Caco-2 (cell line): ENCODE measurements around the gene PLA2G2C. TPM values are rescaled to one million over a fixed set of nuclear protein-coding genes. Genes with fewer than 3 reads are reported as not detected.

Experiments used
- BruUV-seq: library from RNA; stranded (reverse); fragments of 400-500 nt; replicated peaks from 2 replicates; lab custom pipeline; 2021; lab: Mats Ljungman, UMichigan
- CTCF ChIA-PET: fragments of 300-600 bp; sonication (Branson Sonifier 250); formaldehyde crosslinking; loops from one replicate; lab custom pipeline; 2022; ENCODE audit warnings: antibody characterized with exemption; lab: Charles Lee
- POLR2A ChIA-PET: fragments of 300-600 bp; sonication (Branson Sonifier 250); formaldehyde crosslinking; loops from one replicate; lab custom pipeline; 2022; ENCODE audit warnings: antibody characterized with exemption; lab: Charles Lee
- DNase-seq, 2 experiments: peaks; one replicate each; pipeline versions ENCODE4 v3.0.0 to v3.0.0-alpha.2; 2020 to 2022
- H3K27me3 ChIP-seq: replicated peaks from 2 replicates; pipeline ENCODE4 v1.6.0; 2011; ENCODE audit warnings: low read length; ENCODE audit not compliant: control insufficient read depth, insufficient read depth
- H3K36me3 ChIP-seq: 2 replicates; pipeline ENCODE4 v1.5.1; 2011; ENCODE audit warnings: low read length; ENCODE audit not compliant: control insufficient read depth, insufficient read depth
- H3K4me1 ChIP-seq: fragments of 250-450 bp; sonication (Bioruptor Pico); 2 replicates; pipeline ENCODE4 v1.5.1; 2020; ENCODE audit warnings: mild to moderate bottlenecking
- H3K4me3 ChIP-seq: 2 replicates; pipeline ENCODE4 v1.5.1; 2011; ENCODE audit warnings: low read depth, mild to moderate bottlenecking, control low read depth, low read length
- H3K9me3 ChIP-seq: fragments of 250-450 bp; sonication (Bioruptor Pico); 2 replicates; pipeline ENCODE4 v1.5.1; 2020; ENCODE audit warnings: mild to moderate bottlenecking, moderate library complexity
- H3K27ac Mint-ChIP-seq: one replicate; pipeline ENCODE4 v1.8.0; 2022; ENCODE audit warnings: mixed read lengths; ENCODE audit not compliant: unreplicated experiment
- H3K27me3 Mint-ChIP-seq: one replicate; pipeline ENCODE4 v1.8.0; 2022; ENCODE audit warnings: mixed read lengths; ENCODE audit not compliant: insufficient read depth, unreplicated experiment
- H3K36me3 Mint-ChIP-seq: one replicate; pipeline ENCODE4 v1.8.0; 2022; ENCODE audit warnings: mild to moderate bottlenecking, mixed read lengths; ENCODE audit not compliant: insufficient read depth, unreplicated experiment
- H3K4me1 Mint-ChIP-seq: one replicate; pipeline ENCODE4 v1.8.0; 2022; ENCODE audit warnings: low read depth, mixed read lengths; ENCODE audit not compliant: unreplicated experiment
- H3K4me3 Mint-ChIP-seq: one replicate; pipeline ENCODE4 v1.8.0; 2022; ENCODE audit warnings: mild to moderate bottlenecking, moderate library complexity, mixed read lengths; ENCODE audit not compliant: unreplicated experiment
- H3K9me3 Mint-ChIP-seq: one replicate; pipeline ENCODE4 v1.8.0; 2022; ENCODE audit warnings: mixed read lengths; ENCODE audit not compliant: unreplicated experiment
- CTCF ChIP-seq, 2 experiments: fragments of 200-600 bp in 1 of 2; IDR thresholded peaks; 1 replicate in 1 of 2; 2 replicates in 1 of 2; pipeline versions ENCODE4 v1.5.1 to v1.8.0; 2011 to 2022; ENCODE audit warnings: antibody characterized with exemption in 1 of 2, control low read depth in 1 of 2, inconsistent platforms in 1 of 2, low read depth in 1 of 2, low read length in 1 of 2, mild to moderate bottlenecking in 1 of 2, moderate library complexity in 1 of 2; ENCODE audit not compliant: insufficient read depth in 1 of 2, severe bottlenecking in 1 of 2, unreplicated experiment in 1 of 2
- intact Hi-C: fragments of 100-400 bp; cut with micrococcal nuclease; formaldehyde crosslinking; loops from one replicate; pipeline ENCODE4 v1.10.0; 2022; ENCODE audit not compliant: unreplicated experiment
- total RNA-seq: library from RNA; stranded (reverse); gene quantifications from 2 replicates; pipeline ENCODE4 v1.2.3, GENCODE V29; 2022

PLA2G2C gene
- total RNA-seq, 1 experiment from 2014 or later = not detected

GRCh38 chr1:20200966-20201365 lies 14.6 kb upstream of the PLA2G2C start:
- no peaks in the 10 kb centered on the region for H3K27me3 ChIP-seq
- Mint-ChIP-seq H3K27me3 (peaks cover 2% of the 10 kb centered on the region), H3K36me3 (no peaks in the 10 kb centered on the region), H3K9me3 (no peaks in the 10 kb centered on the region), H3K4me3 (no peak overlapping the region), H3K4me1 (no peaks in the 10 kb centered on the region), H3K27ac (no peak overlapping the region)
- H3K9me3 ChIP-seq = no peaks in the 10 kb centered on the region
- H3K4me1 ChIP-seq = no peaks in the 10 kb centered on the region
- H3K36me3 ChIP-seq = no peaks in the 10 kb centered on the region
- ChIA-PET POLR2A (no interaction called here), CTCF (no interaction called here)
- DNase-seq = no peak
- TF ChIP-seq CTCF (IDR thresholded peaks at IDR 0.05; ENCODE audit: insufficient read depth in 1 of 2, low read depth in 1 of 2, low read length in 1 of 2, severe bottlenecking in 1 of 2, unreplicated experiment in 1 of 2) = no peak
- intact Hi-C loops = no loop called here
- BruUV-seq = no TSS peak
- H3K4me3 ChIP-seq = no peak overlapping the region

- H3K4me1 Mint-ChIP-seq = no peaks in the 10 kb centered on the region
- no peak overlapping the region for H3K27ac Mint-ChIP-seq
- Histone ChIP-seq H3K9me3 (no peaks in the 10 kb centered on the region), H3K4me3 (no peak overlapping the region), H3K36me3 (no peaks in the 10 kb centered on the region), H3K4me1 (no peaks in the 10 kb centered on the region), H3K27me3 (no peaks in the 10 kb centered on the region)
- no peaks in the 10 kb centered on the region for H3K36me3 Mint-ChIP-seq
- H3K9me3 Mint-ChIP-seq = no peaks in the 10 kb centered on the region
- TF ChIP-seq CTCF (IDR thresholded peaks at IDR 0.05; ENCODE audit: insufficient read depth in 1 of 2, low read depth in 1 of 2, low read length in 1 of 2, severe bottlenecking in 1 of 2, unreplicated experiment in 1 of 2) = no peak
- intact Hi-C loops = no loop called here
- no peak for DNase-seq
- ChIA-PET POLR2A (no interaction called here), CTCF (no interaction called here)
- no TSS peak for BruUV-seq
- H3K27me3 Mint-ChIP-seq = peaks cover 5% of the 10 kb centered on the region
- H3K4me3 Mint-ChIP-seq = no peak overlapping the region
Measured at GRCh38 chr1:20199840-20200239, 13.5 kb upstream of the PLA2G2C start.

GRCh38 chr1:20199403-20199802 lies 13.1 kb upstream of the PLA2G2C start:
- ChIA-PET CTCF (no interaction called here), POLR2A (no interaction called here)
- TF ChIP-seq CTCF (IDR thresholded peaks at IDR 0.05; ENCODE audit: insufficient read depth in 1 of 2, low read depth in 1 of 2, low read length in 1 of 2, severe bottlenecking in 1 of 2, unreplicated experiment in 1 of 2) = no peak
- no peaks in the 10 kb centered on the region for H3K36me3 ChIP-seq
- no peak overlapping the region for H3K4me3 ChIP-seq
- no peaks in the 10 kb centered on the region for H3K4me1 ChIP-seq
- no TSS peak for BruUV-seq
- H3K27me3 ChIP-seq = no peaks in the 10 kb centered on the region
- no peak for DNase-seq
- intact Hi-C loops = no loop called here
- no peak overlapping the region for H3K4me3 Mint-ChIP-seq
- no peaks in the 10 kb centered on the region for H3K4me1 Mint-ChIP-seq
- H3K9me3 ChIP-seq = no peaks in the 10 kb centered on the region
- H3K27ac Mint-ChIP-seq = no peak overlapping the region
- no peaks in the 10 kb centered on the region for H3K9me3 Mint-ChIP-seq
- H3K36me3 Mint-ChIP-seq = no peaks in the 10 kb centered on the region
- peaks cover 5% of the 10 kb centered on the region for H3K27me3 Mint-ChIP-seq
